GM18858 (cell line): Measurements from ENCODE around the gene PPP2R2B.
"Not testable (repeated sequence)": the region's sequence is repeated elsewhere in the genome, so short reads cannot be mapped to it uniquely, and the experiment has no call there.

ENCODE experiments used
- ATAC-seq: cut with Tn5 transposase; IDR thresholded peaks from one replicate; pipeline ENCODE4 v1.9.1; 2021; ENCODE audit not compliant: unreplicated experiment

PPP2R2B gene

DNA sequence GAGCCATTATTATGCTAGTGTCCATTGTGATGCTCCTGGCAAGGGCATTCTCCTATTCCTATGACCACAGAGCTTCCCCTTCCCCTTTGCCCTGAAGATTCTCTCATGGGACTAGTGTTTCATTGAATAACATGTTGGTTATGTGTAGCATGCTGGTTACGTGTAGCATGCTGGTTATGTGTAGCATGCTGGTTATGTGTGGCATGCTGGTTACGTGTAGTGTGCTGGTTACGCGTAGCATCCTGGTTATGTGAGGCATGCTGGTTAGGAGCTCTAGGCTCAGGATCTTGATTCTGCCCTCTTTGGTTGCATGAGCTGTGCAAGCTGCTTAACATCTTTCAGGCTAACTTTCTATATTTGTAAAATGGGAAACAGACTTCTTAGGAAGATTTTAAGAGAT, 316.1 kb downstream of the PPP2R2B start:
- ATAC-seq, result no peak

GRCh38 chr5:146561711-146562110, 316.8 kb downstream of the PPP2R2B start:
- ATAC-seq, result no peak

DNA sequence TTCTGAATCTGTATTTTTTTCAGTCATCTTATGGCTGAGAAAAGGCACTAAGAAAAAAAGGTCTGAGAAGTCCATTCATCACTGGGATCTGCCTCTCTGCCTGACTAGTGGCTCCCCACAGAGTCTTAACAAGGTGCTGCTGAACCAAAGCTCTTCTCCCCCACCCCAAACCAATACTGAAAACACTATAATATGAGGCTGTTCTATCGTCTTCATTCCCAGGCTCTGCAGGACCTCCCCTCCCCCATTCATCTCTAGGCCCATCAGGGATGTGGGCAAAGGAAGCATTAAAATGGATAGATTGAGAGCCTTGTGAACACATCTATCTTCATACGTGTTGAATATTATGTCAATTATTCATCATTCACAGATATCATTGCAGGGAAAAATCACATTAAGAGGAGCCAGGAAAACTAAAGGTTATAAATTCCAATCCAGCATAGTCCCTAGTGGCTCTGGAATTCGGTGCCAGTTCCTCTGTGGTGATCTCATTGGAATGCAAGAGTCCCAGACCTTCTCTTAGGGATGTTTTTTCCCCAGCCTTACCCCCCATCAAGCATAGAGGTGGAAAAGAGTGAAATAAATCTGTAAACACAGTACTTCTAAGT, 318.2 kb downstream of the PPP2R2B start:
- ATAC-seq, result no peak

DNA sequence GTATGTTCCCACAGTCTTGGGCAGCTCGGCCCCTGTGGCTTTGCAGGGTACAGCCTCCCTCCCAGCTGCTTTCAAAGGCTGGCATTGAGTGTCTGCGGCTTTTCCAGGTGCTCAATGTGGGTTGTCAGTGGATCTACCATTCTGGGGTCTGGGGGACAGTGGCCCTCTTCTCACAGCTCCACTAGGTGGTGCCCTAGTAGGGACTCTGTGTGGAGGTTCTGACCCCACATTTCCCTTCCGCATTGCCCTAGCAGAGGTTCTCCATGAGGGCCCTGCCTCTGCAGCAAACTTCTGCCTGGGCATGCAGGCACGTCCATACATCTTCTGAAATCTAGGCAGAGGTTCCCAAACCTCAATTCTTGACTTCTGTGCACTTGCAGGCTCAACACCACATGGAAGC, 321.7 kb downstream of the PPP2R2B start:
- ATAC-seq, result not testable (repeated sequence)

DNA sequence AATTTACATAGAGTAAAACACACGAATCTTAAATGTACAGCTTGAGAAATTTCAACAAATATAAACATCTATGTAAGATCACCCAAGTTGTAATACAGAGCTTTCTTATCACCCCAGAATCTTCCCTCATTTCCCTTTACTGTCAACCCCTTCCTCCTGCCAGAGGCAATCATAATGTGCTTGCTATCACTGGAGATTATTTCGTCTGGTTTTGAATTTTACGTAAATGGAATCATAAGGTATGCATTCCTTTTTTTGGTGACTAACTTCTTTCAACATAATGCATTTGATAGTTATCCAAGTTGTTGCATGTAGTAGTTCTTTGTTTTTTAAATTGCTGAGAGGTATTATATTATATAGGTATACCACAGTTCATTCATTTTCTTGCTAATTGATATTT, 325.1 kb downstream of the PPP2R2B start:
- ATAC-seq, result no peak

DNA sequence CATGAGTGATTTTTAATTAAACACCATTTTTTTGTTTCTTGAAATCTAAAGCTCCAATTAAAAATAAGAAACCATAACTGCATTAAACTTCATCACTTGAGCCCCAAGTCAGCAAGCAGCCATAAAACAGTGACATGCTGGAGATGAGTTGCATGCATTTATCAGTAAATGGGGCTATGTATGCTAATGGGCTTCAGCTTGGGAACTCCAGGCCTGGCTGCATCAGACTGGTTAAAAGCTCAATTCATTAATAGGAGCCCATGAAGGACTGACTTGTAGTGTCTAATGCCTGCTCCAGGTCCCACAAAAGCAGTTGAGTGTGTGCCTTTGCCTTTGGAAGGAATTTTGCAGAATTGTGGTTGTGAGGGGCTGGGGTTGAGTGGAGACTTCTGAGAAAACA, 328.9 kb downstream of the PPP2R2B start:
- no peak for ATAC-seq

DNA sequence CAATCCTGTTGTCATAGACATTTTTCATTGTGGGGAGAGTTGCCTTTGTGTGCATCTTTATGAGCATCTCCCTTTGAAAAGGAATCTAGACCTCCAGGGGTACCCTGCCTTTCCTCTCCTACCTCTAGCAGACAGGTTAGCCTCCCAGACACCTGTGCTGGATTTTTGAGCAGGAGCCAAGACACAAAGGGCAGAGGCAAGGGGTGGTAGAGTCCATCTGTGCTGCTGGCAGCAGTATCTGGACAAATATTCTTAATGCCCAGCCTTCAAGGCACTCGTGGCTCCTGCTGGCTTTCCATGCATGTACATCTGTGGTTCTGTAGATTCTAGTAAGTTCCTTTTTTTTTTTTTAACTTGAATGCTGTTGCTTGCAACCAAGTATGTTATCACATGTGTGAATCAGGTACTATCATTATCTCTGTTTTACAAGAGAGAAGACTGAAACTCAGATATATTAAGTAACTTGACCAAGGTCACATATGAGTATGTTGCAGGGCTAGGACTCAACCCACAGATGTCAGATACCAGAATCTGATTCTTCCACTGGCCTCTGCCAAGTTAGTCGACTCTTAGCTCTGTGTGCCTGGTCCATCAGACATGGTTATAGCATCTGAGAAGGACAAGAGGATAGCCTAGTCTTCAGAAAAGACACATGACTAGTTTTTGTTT, 329.6 kb downstream of the PPP2R2B start:
- ATAC-seq, result peak; percentile 70

DNA sequence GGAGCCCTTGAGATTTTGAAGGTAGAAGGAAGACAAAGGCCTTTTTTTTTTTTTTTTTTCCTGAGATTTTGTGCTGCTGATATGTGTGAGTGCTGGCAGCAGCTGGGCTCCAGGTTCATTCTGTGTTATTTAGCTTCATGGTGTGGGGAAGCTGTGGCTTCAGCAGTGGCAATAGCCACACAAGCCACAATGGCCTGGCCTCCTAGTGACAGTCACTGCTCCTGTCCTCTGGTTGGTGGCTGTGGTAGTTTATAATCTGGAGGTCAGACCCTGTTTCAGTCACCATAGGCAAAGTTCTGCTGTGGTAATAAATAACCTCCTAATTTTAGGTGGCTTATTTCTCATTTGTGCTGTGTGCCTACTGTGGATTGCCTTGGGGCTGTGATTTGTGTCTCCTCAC, 334.3 kb downstream of the PPP2R2B start:
- no peak for ATAC-seq

GRCh38 chr5:146541958-146542849, 336.4 kb downstream of the PPP2R2B start:
- peak; percentile 90 for ATAC-seq

DNA sequence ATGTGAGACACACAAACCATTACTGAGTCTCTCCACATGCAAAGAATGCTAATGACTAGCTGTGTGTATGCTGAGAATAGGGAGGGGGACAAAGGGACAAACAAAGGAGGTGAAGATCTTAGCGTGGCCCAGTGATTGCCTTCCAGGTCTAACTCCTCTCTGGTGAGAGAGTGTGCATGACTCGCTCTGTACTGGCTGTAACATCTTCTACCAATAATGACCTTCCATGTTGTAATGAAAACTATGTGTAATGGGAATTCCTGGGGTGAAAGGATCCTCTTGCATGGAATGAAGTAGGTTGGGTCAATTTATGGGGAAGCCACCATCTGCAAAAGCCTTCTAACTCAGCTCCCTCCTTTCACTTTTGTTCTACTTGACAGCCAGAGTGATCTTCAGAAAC, 338.1 kb downstream of the PPP2R2B start:
- ATAC-seq, result no peak

DNA sequence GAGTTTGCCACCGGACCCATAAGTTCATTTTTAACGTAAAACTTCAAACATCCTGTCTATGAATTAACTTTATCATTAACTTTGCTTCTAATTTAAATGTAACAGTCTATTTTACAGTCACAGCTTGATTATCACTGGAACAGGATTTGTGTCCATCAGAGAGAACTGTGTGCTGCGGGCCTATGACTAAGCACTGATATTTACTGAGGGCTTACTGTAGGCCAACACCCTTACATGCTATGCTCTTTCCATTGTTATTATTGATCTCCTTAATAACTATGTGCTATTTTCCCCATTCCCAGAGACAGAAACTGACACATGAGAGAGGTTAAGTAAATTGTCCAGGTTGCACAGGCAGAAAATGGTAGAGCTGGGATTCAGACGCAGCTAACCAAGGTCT, 338.6 kb downstream of the PPP2R2B start:
- no peak for ATAC-seq

- ATAC-seq, result no peak
These were observed 340.1 kb downstream of the PPP2R2B start for GRCh38 chr5:146538432-146538831.

GRCh38 chr5:146533882-146534281, 344.7 kb downstream of the PPP2R2B start:
- ATAC-seq, result no peak

GRCh38 chr5:146533260-146533857, 345.2 kb downstream of the PPP2R2B start:
- ATAC-seq, result peak; percentile 98
